ENCODE measurements around the gene STK32C. TPM values are rescaled to one million over a fixed set of nuclear protein-coding genes. Genes with fewer than 3 reads are reported as not detected.
A peak's percentile ranks its signal among the peaks of the same experiment; 100 is the strongest.

Gene STK32C
- total and polyA plus RNA-seq, 2 donors (not counting 1 experiment from before 2014, with no cell fraction given), result 9.9 to 16.8 TPM

GRCh38 chr10:132223611-132224342, 84.0 kb downstream of the STK32C start:
- no peaks in the 10 kb centered on the region for H3K79me2 ChIP-seq (ENCODE audit: control insufficient read depth, insufficient read depth, low read length)
- intact Hi-C loops (cut with micrococcal nuclease), result loop anchor here (1.0 kb wide), 1 partner anchor 414 kb away; no protein-coding TSS in a partner anchor
- WGBS (ENCODE audit: insufficient coverage), result 92% methylated on average over 22 of the region's 23 CpGs
- H3K4me3 Mint-ChIP-seq, result no peak overlapping the region
- CTCF ChIA-PET, result interaction anchor here (0.7 to 3.8 kb wide), 3 partner anchors 128 to 229 kb away, joined by 3 to 21 read pairs (median 3); no protein-coding TSS in a partner anchor
- no peak for TF ChIP-seq CTCF (IDR thresholded peaks at IDR 0.05)
- no peak for TF ChIP-seq EZH2 (IDR thresholded peaks at IDR 0.05; ENCODE audit: borderline replicate concordance, insufficient read depth, low read depth, low read length, poor library complexity, severe bottlenecking)
- H3K4me1 ChIP-seq (ENCODE audit: control insufficient read depth in 2 of 2, insufficient read depth in 2 of 2, low read length in 2 of 2), result peaks cover 0 to 9% of the 10 kb centered on the region in 2 donors
- no peak overlapping the region for H3K27ac ChIP-seq (ENCODE audit: low read length in 2 of 2)
- H3K9me3 ChIP-seq (ENCODE audit: control extremely low read depth in 1 of 3, control insufficient read depth in 2 of 3, insufficient read depth in 1 of 3, low read length in 2 of 3), result peaks cover 0 to 8% (median 0%) of the 10 kb centered on the region in 3 donors
- H3K27me3 ChIP-seq (replicated peaks in 1 of 4; ENCODE audit: control extremely low read depth in 1 of 4, control insufficient read depth in 3 of 4, insufficient read depth in 4 of 4, low read length in 3 of 4), result no peaks in the 10 kb centered on the region
- H3K27ac Mint-ChIP-seq, result no peak overlapping the region
- no peaks in the 10 kb centered on the region for H4K20me1 ChIP-seq (ENCODE audit: control insufficient read depth, insufficient read depth, low read length, poor library complexity, severe bottlenecking)
- no peaks in the 10 kb centered on the region for H3K27me3 Mint-ChIP-seq
- peak overlapping the region; percentile 28 for H2AFZ ChIP-seq (ENCODE audit: insufficient read depth, low read depth, low read length, poor library complexity, severe bottlenecking)
- no peaks in the 10 kb centered on the region for H3K36me3 ChIP-seq (replicated peaks in 1 of 2; ENCODE audit: control extremely low read depth in 1 of 2, control insufficient read depth in 1 of 2, extremely low read depth in 1 of 2, insufficient read depth in 2 of 2, low read length in 1 of 2)
- peaks cover 5% of the 10 kb centered on the region for H3K4me1 Mint-ChIP-seq
- H3K4me3 ChIP-seq (ENCODE audit: control extremely low read depth in 1 of 5, extremely low read depth in 1 of 5, insufficient read depth in 1 of 5, low read depth in 2 of 5, low read length in 4 of 5), result no peak overlapping the region
- H3K4me2 ChIP-seq (replicated peaks; ENCODE audit: low read depth, low read length, poor library complexity, severe bottlenecking), result peak overlapping the region; percentile 19
- ATAC-seq (ENCODE audit: low read depth) (no peak), DNase-seq (no peak)
- POLR2A ChIA-PET, result no interaction called here
- H3K9me3 Mint-ChIP-seq (ENCODE audit: insufficient read depth), result no peaks in the 10 kb centered on the region
- H3K9ac ChIP-seq (ENCODE audit: low read length), result no peak overlapping the region

DNA sequence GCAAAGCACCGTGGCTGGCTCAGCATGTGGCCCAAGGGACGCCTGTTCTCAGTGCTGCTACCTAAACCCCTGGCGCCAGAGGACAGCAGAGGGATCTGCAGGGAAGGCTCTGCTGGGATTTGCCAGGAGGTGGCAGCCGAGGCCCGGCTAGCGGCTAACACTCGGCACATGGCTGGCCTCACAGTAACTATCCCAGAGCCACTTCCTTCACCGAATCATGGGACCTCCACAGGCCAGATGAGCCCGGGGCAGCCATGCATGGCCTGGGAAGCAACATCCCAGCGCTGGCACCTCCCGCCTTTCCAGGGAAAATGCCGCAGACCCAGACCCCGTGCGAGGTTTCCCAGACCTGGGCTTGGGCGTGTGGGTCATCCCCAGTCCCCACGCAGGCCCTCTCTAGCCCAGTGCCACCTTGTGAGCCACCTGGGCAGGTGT, 84.6 kb downstream of the STK32C start:
- H3K27ac Mint-ChIP-seq, result no peak overlapping the region
- H3K9me3 Mint-ChIP-seq (ENCODE audit: insufficient read depth), result no peaks in the 10 kb centered on the region
- H3K27me3 Mint-ChIP-seq, result no peaks in the 10 kb centered on the region
- Histone ChIP-seq H3K27me3 (replicated peaks in 1 of 4; ENCODE audit: control extremely low read depth in 1 of 4, control insufficient read depth in 3 of 4, insufficient read depth in 4 of 4, low read length in 3 of 4) (no peaks in the 10 kb centered on the region), H3K79me2 (ENCODE audit: control insufficient read depth, insufficient read depth, low read length) (no peaks in the 10 kb centered on the region), H3K4me1 (ENCODE audit: control insufficient read depth in 2 of 2, insufficient read depth in 2 of 2, low read length in 2 of 2) (peaks cover 0 to 9% of the 10 kb centered on the region in 2 donors), H4K20me1 (ENCODE audit: control insufficient read depth, insufficient read depth, low read length, poor library complexity, severe bottlenecking) (no peaks in the 10 kb centered on the region), H2AFZ (ENCODE audit: insufficient read depth, low read depth, low read length, poor library complexity, severe bottlenecking) (peak overlapping the region; percentile 28), H3K9me3 (ENCODE audit: control extremely low read depth in 1 of 3, control insufficient read depth in 2 of 3, insufficient read depth in 1 of 3, low read length in 2 of 3) (peaks cover 0 to 11% (median 0%) of the 10 kb centered on the region in 3 donors), H3K27ac (ENCODE audit: low read length in 2 of 2) (no peak overlapping the region), H3K4me2 (replicated peaks; ENCODE audit: low read depth, low read length, poor library complexity, severe bottlenecking) (peak overlapping the region; percentile 19), H3K36me3 (replicated peaks in 1 of 2; ENCODE audit: control extremely low read depth in 1 of 2, control insufficient read depth in 1 of 2, extremely low read depth in 1 of 2, insufficient read depth in 2 of 2, low read length in 1 of 2) (no peaks in the 10 kb centered on the region), H3K9ac (ENCODE audit: low read length) (no peak overlapping the region), H3K4me3 (ENCODE audit: control extremely low read depth in 1 of 5, extremely low read depth in 1 of 5, insufficient read depth in 1 of 5, low read depth in 2 of 5, low read length in 4 of 5) (no peak overlapping the region)
- ChIA-PET CTCF (interaction anchor here (0.7 to 3.8 kb wide), 3 partner anchors 129 to 229 kb away, joined by 3 to 21 read pairs (median 3); no protein-coding TSS in a partner anchor), POLR2A (no interaction called here)
- intact Hi-C loops (cut with micrococcal nuclease), result loop anchor here (1.0 kb wide), 1 partner anchor 414 kb away; no protein-coding TSS in a partner anchor
- peaks cover 5% of the 10 kb centered on the region for H3K4me1 Mint-ChIP-seq
- ATAC-seq (ENCODE audit: low read depth) (peak; percentile 86), DNase-seq (peak; percentile 72)
- TF ChIP-seq EZH2 (IDR thresholded peaks at IDR 0.05; ENCODE audit: borderline replicate concordance, insufficient read depth, low read depth, low read length, poor library complexity, severe bottlenecking) (no peak), CTCF (IDR thresholded peaks at IDR 0.05) (peak; percentile 68)
- no peak overlapping the region for H3K4me3 Mint-ChIP-seq
- WGBS (ENCODE audit: insufficient coverage), result 46% methylated on average over 16 of the region's 16 CpGs

Measured in B cell (primary cell).